Upper lobe of left lung (tissue), 4 donors: ENCODE measurements around the gene LGR5.

Source experiments
- POLR2A ChIP-seq, 4 donors: fragments of 450-650 bp; IDR thresholded peaks; one replicate each; pipeline ENCODE4 v1.5.1; 2016 to 2017; ENCODE audit warnings: antibody characterized with exemption in 4 of 4, mild to moderate bottlenecking in 2 of 4
- TF ChIP-seq, protein P1 (sequence below), 6 experiments: fragments of 450-650 bp in 4 of 6; fragments of 200-600 bp in 2 of 6; sonication (generic) in 2 of 6; IDR thresholded peaks; one replicate each; pipeline ENCODE4 v1.5.1; 2016 to 2019; ENCODE audit warnings: antibody characterized with exemption in 6 of 6

DNA sequence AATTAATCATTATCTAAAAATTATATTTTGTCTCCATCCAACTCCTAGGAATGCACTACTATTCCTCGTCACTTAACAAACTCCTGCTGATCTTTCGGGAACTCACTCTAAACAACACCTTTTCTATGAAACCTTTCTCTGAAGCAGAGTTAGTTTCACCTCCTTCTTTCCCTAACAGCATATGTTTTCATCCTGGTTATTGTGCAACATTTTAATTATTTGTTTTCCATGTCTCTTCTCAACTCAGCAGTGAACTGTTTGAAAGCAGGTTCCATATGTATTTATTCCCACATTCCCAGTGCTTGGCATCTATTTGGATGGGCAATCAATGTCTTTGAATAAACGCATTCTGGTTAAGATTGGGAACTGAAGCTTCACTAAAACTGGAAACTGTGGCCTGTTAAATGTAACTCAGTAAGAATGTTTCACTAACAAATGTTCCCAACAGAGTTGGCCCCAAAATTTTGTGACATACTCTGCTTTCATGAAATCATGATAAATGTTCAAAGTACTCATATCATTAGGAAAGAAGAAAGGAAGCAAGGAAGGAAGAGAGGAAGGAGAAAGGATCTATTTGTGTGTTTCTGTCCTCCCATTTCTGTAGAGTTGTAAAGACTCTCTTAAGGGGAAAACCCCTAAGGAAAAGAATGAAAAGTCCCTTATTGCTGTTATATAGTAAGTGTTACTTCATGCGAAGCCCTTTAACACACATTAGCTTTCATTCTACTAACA lies 13.9 kb upstream of the LGR5 start:
- TF ChIP-seq, protein P1, sequence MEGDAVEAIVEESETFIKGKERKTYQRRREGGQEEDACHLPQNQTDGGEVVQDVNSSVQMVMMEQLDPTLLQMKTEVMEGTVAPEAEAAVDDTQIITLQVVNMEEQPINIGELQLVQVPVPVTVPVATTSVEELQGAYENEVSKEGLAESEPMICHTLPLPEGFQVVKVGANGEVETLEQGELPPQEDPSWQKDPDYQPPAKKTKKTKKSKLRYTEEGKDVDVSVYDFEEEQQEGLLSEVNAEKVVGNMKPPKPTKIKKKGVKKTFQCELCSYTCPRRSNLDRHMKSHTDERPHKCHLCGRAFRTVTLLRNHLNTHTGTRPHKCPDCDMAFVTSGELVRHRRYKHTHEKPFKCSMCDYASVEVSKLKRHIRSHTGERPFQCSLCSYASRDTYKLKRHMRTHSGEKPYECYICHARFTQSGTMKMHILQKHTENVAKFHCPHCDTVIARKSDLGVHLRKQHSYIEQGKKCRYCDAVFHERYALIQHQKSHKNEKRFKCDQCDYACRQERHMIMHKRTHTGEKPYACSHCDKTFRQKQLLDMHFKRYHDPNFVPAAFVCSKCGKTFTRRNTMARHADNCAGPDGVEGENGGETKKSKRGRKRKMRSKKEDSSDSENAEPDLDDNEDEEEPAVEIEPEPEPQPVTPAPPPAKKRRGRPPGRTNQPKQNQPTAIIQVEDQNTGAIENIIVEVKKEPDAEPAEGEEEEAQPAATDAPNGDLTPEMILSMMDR (IDR thresholded peaks at IDR 0.05): no peak
- no peak for TF ChIP-seq POLR2A (IDR thresholded peaks at IDR 0.05)
